Peyer's patch (tissue), 4 donors: ENCODE measurements around the gene ABCG4. TPM values are rescaled to one million over a fixed set of nuclear protein-coding genes. Genes with fewer than 3 reads are reported as not detected.

ENCODE experiments used
- DNase-seq, 3 donors: peaks; one replicate each; pipeline ENCODE4 v3.0.0-alpha.2; 2017 to 2019
- H3K27ac ChIP-seq, 4 donors: fragments of 200-600 bp; sonication (generic); one replicate each; pipeline ENCODE4 v1.5.1; 2016 to 2019
- H3K27me3 ChIP-seq, 2 donors: fragments of 200-600 bp; sonication (generic); one replicate each; pipeline ENCODE4 v1.5.1; 2019
- H3K36me3 ChIP-seq, 3 donors: fragments of 200-600 bp; sonication (generic); one replicate each; pipeline ENCODE4 v1.5.1; 2016 to 2019
- H3K4me1 ChIP-seq, 4 donors: fragments of 200-600 bp; sonication (generic); one replicate each; pipeline ENCODE4 v1.5.1; 2016 to 2019
- H3K4me3 ChIP-seq, 4 donors: fragments of 200-600 bp; sonication (generic); 1 replicate in 3 of 4; 2 replicates in 1 of 4; pipeline ENCODE4 v1.5.1; 2016 to 2019; ENCODE audit warnings: mild to moderate bottlenecking in 1 of 4
- H3K9me3 ChIP-seq, 4 donors: fragments of 200-600 bp; sonication (generic); one replicate each; pipeline ENCODE4 v1.5.1; 2016 to 2019; ENCODE audit warnings: mild to moderate bottlenecking in 1 of 4
- CTCF ChIP-seq, 6 experiments: fragments of 450-650 bp in 4 of 6; fragments of 200-600 bp in 2 of 6; sonication (generic) in 1 of 6; IDR thresholded peaks; one replicate each; pipeline ENCODE4 v1.5.1; 2017 to 2019; ENCODE audit warnings: antibody characterized with exemption in 6 of 6, mild to moderate bottlenecking in 3 of 6, moderate library complexity in 1 of 6
- POLR2A ChIP-seq, 2 donors: fragments of 450-650 bp; IDR thresholded peaks; one replicate each; pipeline ENCODE4 v1.5.1; 2017; ENCODE audit warnings: antibody characterized with exemption in 2 of 2, mild to moderate bottlenecking in 2 of 2, moderate library complexity in 2 of 2
- total RNA-seq, 4 donors: library from RNA; depleted of rRNA; stranded (reverse); fragments of >200 nt; gene quantifications; one replicate each; pipeline ENCODE4 v1.1.0, GENCODE V29; 2016

The ABCG4 gene
- not detected for total RNA-seq

DNA sequence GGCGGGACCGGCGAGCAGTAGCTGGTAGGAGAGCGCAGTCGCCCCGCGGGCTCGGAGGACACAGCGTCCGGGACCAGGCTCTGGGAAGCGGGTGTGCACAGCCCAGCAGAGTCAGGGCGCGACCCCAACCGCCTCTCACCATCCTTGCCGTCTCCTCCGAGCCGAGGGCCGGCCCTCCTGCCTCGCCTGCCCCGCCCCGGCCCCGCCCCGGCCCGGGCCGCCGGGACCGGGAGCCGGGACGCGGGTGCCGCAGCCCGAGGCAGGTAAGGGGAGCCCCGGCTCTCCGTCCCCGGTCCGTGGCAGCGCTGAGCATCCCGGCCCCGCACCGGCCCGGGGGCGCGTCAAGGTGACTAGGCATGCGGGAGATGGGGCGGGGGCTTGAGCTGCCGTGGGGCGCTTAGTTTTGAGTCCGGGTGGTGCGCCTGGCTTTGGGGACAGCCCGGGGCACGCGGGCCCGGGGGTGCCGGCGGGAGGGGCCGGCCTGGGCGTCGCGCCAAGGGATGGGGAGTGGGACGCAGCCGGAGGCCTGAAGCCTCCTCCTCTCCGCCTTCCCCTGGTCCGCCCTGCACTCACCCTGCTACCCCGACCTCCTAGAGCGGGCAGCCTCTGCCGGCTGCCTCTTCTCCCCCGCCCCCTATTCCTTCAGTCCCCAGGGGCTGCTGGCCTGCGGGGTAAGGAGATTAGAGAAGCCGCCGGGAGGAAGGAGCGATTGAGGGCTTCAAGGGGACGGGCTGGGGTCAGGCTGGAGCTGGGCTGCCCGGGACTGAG, at the start of gene ABCG4:
TSS of gene ABCG4 (plus strand) at position 35 of the 768 bp plus-strand sequence. CDS start 914 bp downstream, outside the sequence.
- TF ChIP-seq POLR2A (IDR thresholded peaks at IDR 0.05) (no peak), CTCF (IDR thresholded peaks at IDR 0.05) (no peak)
- DNase-seq: peak in 1 of 3 donors; percentile 17
- Histone ChIP-seq H3K9me3 (no peaks in the 10 kb centered on the region), H3K4me3 (peak within 1 kb of the TSS; percentile 38 to 75 (median 65)), H3K4me1 (peaks cover 0 to 15% (median 8%) of the 10 kb centered on the region in 4 donors), H3K27me3 (peaks cover 4 to 11% of the 10 kb centered on the region in 2 donors), H3K36me3 (no peaks in the 10 kb centered on the region), H3K27ac (no peak within 1 kb of the TSS)

DNA sequence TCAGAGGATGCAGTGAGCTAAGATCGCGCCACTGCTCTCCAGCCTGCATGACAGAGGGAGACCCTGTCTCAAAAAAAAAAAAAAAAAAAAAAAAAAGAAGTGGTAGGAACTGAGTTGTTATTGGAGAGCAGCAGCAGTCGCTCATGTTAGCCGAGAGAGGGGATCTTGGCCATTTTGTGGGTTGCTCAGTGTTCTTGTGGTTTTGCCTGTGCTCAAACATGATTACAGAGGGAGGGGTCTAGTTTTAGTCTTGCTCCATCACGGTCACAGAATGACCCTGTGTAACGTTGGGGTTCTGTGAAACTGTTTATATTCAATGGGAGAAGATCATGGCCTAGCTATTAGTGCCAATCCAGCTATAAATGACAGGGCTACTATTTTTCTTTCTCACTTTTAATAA, 49.1 kb upstream of the ABCG4 start:
- peaks cover 0 to 22% (median 9%) of the 10 kb centered on the region in 4 donors for H3K4me1 ChIP-seq
- no peak overlapping the region for H3K4me3 ChIP-seq
- no peak for DNase-seq
- H3K9me3 ChIP-seq: no peaks in the 10 kb centered on the region
- no peak for TF ChIP-seq POLR2A (IDR thresholded peaks at IDR 0.05)
- TF ChIP-seq CTCF (IDR thresholded peaks at IDR 0.05): no peak
- no peak overlapping the region for H3K27ac ChIP-seq
- peaks cover 0 to 17% (median 0%) of the 10 kb centered on the region in 3 donors for H3K36me3 ChIP-seq
- no peaks in the 10 kb centered on the region for H3K27me3 ChIP-seq

DNA sequence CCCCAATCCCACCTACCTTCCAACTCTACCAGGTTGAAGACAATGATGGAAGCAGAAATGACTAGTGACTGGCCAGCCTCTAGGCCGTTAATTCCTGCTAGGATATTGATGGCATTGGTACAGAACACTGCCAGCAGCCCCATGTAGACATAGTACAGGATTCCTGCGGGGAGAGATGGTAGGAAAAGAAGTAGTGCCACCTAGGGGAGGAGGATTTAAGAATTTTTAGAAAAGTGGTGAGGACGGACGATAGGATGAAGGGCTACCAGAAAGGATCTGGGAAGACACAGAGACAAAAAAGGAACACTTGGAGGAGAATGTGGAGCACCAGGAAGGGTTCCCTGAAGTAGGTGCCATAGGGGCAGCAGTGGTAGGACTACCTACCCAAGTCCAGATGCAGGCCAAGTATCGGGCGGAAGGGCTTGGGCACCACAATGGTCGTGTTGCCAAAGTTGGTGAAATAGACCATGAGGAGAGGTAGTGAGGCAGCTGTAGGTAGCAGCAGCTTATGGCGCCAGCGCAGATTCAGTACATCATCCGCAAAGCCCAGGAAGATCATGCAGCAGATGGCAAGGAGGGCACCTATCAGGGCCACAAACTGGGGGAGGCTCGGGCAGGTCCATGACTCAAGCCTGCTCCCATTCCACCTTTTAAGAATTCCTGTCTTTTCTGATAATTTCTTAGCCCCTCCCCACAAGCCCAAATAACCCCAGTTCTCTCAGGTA, 48.4 kb upstream of the ABCG4 start:
- H3K27me3 ChIP-seq: no peaks in the 10 kb centered on the region
- H3K4me1 ChIP-seq: peaks cover 0 to 22% (median 9%) of the 10 kb centered on the region in 4 donors
- H3K27ac ChIP-seq: peak overlapping the region in 2 of 4 donors; percentile 15 to 88
- no peaks in the 10 kb centered on the region for H3K9me3 ChIP-seq
- DNase-seq: peak in 1 of 3 donors; percentile 41
- H3K36me3 ChIP-seq: peaks cover 0 to 17% (median 0%) of the 10 kb centered on the region in 3 donors
- TF ChIP-seq POLR2A (IDR thresholded peaks at IDR 0.05) (no peak), CTCF (IDR thresholded peaks at IDR 0.05) (peak in 3 of 6 experiments; percentile 40 to 45 (median 45))
- H3K4me3 ChIP-seq: peak overlapping the region; percentile 73 to 97 (median 82)

DNA sequence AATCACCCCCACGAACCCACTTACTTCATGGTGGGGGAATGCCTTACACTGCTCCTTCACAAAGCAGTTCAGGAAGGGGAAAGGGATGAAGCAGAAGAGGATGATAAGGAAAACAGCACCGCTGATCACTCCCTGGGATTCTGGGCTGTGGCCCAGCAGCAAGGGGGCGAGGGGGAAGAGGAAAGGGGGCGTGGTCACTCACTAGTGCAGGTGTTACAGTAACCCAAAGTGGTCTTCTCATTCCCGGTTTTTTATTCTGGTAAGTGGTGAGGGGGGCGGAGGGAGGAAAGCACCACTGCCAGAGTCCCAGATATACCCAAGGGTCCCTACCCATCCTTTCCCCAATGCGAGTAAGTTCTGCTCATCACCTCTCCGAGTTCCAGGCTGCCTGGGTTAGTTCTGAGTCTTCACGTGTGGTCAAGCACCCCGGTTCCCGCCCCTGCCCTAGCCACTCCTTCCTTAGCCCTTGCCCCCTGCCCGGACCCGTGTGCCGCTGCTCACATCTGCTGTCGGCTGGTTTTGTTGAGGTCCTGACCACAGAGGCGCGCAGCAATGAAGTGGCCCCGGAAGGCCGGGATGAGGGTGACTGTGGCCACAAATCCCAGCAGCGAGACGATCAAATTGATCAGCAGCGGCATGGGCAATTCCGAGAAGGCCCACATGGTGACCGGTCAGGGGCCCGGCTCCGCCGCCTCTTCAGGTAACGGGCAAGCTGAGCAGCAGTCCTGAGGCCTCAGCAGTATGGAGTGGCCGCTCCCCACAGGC, 47.7 kb upstream of the ABCG4 start:
- Histone ChIP-seq H3K27ac (peak overlapping the region; percentile 88 to 92 (median 89)), H3K4me1 (peaks cover 0 to 25% (median 9%) of the 10 kb centered on the region in 4 donors), H3K36me3 (peaks cover 0 to 17% (median 0%) of the 10 kb centered on the region in 3 donors), H3K9me3 (no peaks in the 10 kb centered on the region), H3K4me3 (peak overlapping the region; percentile 73 to 97 (median 82)), H3K27me3 (no peaks in the 10 kb centered on the region)
- peak in 1 of 3 donors; percentile 25 for DNase-seq
- TF ChIP-seq CTCF (IDR thresholded peaks at IDR 0.05): peak in 3 of 6 experiments; percentile 30 to 39 (median 33)
- TF ChIP-seq POLR2A (IDR thresholded peaks at IDR 0.05): peak in 1 of 2 donors; percentile 8
